Gastroesophageal sphincter (tissue), 4 donors: Measurements from ENCODE around the gene CNOT2. TPM values are rescaled to one million over a fixed set of nuclear protein-coding genes. Genes with fewer than 3 reads are reported as not detected.

Experiments
- ATAC-seq: fragments of 150-250 bp; one replicate; pipeline ENCODE4 v1.9.1; 2016; ENCODE audit warnings: mild to moderate bottlenecking, moderate library complexity
- H3K27ac ChIP-seq, 4 donors: fragments of 200-600 bp; sonication (generic) in 3 of 4; 1 replicate in 3 of 4; 2 replicates in 1 of 4; pipeline ENCODE4 v1.5.1; 2016 to 2019
- H3K27me3 ChIP-seq: fragments of 200-600 bp; sonication (generic); one replicate; pipeline ENCODE4 v1.5.1; 2019
- H3K36me3 ChIP-seq, 2 donors: fragments of 200-600 bp; sonication (generic); one replicate each; pipeline ENCODE4 v1.5.1; 2019; ENCODE audit warnings: control low read depth in 1 of 2
- H3K4me1 ChIP-seq, 3 donors: fragments of 200-600 bp; sonication (generic); 1 replicate in 2 of 3; 2 replicates in 1 of 3; pipeline ENCODE4 v1.5.1; 2016 to 2019; ENCODE audit warnings: control low read depth in 2 of 3
- H3K4me3 ChIP-seq, 2 donors: fragments of 200-600 bp; sonication (generic); one replicate each; pipeline ENCODE4 v1.5.1; 2019; ENCODE audit warnings: mild to moderate bottlenecking in 1 of 2, moderate library complexity in 1 of 2
- H3K9me3 ChIP-seq, 3 donors: fragments of 200-600 bp; sonication (generic); one replicate each; pipeline ENCODE4 v1.5.1; 2017 to 2019; ENCODE audit warnings: control low read depth in 2 of 3
- CTCF ChIP-seq, 4 experiments: fragments of 200-600 bp in 2 of 4; fragments of 450-650 bp in 2 of 4; sonication (generic) in 1 of 4; IDR thresholded peaks; one replicate each; pipeline ENCODE4 v1.5.1; 2017 to 2019; ENCODE audit warnings: antibody characterized with exemption in 4 of 4, mild to moderate bottlenecking in 2 of 4, moderate library complexity in 2 of 4
- EP300 ChIP-seq: sonication (generic); formaldehyde crosslinking; IDR thresholded peaks from one replicate; pipeline ENCODE4 v1.6.1; 2017; ENCODE audit warnings: antibody characterized with exemption, mild to moderate bottlenecking
- POLR2A ChIP-seq, 2 donors: fragments of 450-650 bp; IDR thresholded peaks; one replicate each; pipeline ENCODE4 v1.6.1; 2017; ENCODE audit warnings: antibody characterized with exemption in 2 of 2, mild to moderate bottlenecking in 2 of 2, moderate library complexity in 1 of 2
- POLR2AphosphoS5 ChIP-seq: sonication (generic); formaldehyde crosslinking; IDR thresholded peaks from one replicate; pipeline ENCODE4 v1.6.1; 2017; ENCODE audit warnings: antibody characterized with exemption
- WGBS, 2 donors: methylation state at CpG; one replicate each; pipeline ENCODE4 v1.1.5; 2018; ENCODE audit warnings: low coverage in 1 of 2; 5-methylcytosine and 5-hydroxymethylcytosine counted together
- total RNA-seq, 4 donors: library from RNA; depleted of rRNA; stranded (reverse); fragments of >200 nt; gene quantifications; one replicate each; pipeline ENCODE4 v1.1.0, GENCODE V29; 2016

The CNOT2 gene
- total RNA-seq, 4 donors from 2014 or later: 71.9 to 125 (median 101) TPM

- peaks cover 3 to 71% (median 11%) of the 10 kb centered on the region in 3 donors for H3K4me1 ChIP-seq
- no peak overlapping the region for H3K4me3 ChIP-seq
- no peaks in the 10 kb centered on the region for H3K9me3 ChIP-seq
- H3K27ac ChIP-seq: no peak overlapping the region
- H3K27me3 ChIP-seq: no peaks in the 10 kb centered on the region
- no peak for ATAC-seq
- TF ChIP-seq POLR2AphosphoS5 (no peak), CTCF (IDR thresholded peaks at IDR 0.05) (no peak), POLR2A (IDR thresholded peaks at IDR 0.05) (no peak), EP300 (no peak)
- H3K36me3 ChIP-seq: no peaks in the 10 kb centered on the region
Observed at GRCh38 chr12:70271025-70271424, 27.8 kb downstream of the CNOT2 start.

- Histone ChIP-seq H3K36me3 (no peaks in the 10 kb centered on the region), H3K4me3 (no peak overlapping the region), H3K9me3 (no peaks in the 10 kb centered on the region), H3K4me1 (peaks cover 3 to 63% (median 11%) of the 10 kb centered on the region in 3 donors), H3K27me3 (no peaks in the 10 kb centered on the region), H3K27ac (no peak overlapping the region)
- WGBS, 2 donors: 90 to 97% methylated on average over 3 of the region's 3 CpGs
- no peak for ATAC-seq
- no peak for TF ChIP-seq EP300
Observed at GRCh38 chr12:70272510-70272909, 29.3 kb downstream of the CNOT2 start.

- Histone ChIP-seq H3K36me3 (peaks cover 0 to 4% of the 10 kb centered on the region in 2 donors), H3K4me3 (no peak overlapping the region), H3K9me3 (no peaks in the 10 kb centered on the region), H3K27me3 (no peaks in the 10 kb centered on the region), H3K27ac (no peak overlapping the region), H3K4me1 (peaks cover 0 to 45% (median 4%) of the 10 kb centered on the region in 3 donors)
- no peak for TF ChIP-seq POLR2A (IDR thresholded peaks at IDR 0.05)
- no peak for ATAC-seq
Observed at GRCh38 chr12:70275045-70275444, 31.8 kb downstream of the CNOT2 start.

- 92 to 93% methylated on average over 6 to 8 of the region's 8 CpGs for WGBS, 2 donors
- H3K27me3 ChIP-seq: no peaks in the 10 kb centered on the region
- H3K4me1 ChIP-seq: peaks cover 0 to 17% (median 0%) of the 10 kb centered on the region in 3 donors
- H3K36me3 ChIP-seq: peaks cover 0 to 4% of the 10 kb centered on the region in 2 donors
- no peak for TF ChIP-seq POLR2AphosphoS5
- no peak for TF ChIP-seq EP300
- no peak for TF ChIP-seq CTCF (IDR thresholded peaks at IDR 0.05)
- no peak for TF ChIP-seq POLR2A (IDR thresholded peaks at IDR 0.05)
- H3K9me3 ChIP-seq: no peaks in the 10 kb centered on the region
- no peak overlapping the region for H3K4me3 ChIP-seq
- ATAC-seq: no peak
- no peak overlapping the region for H3K27ac ChIP-seq
Observed at GRCh38 chr12:70277973-70278372, 34.7 kb downstream of the CNOT2 start.

- no peak for ATAC-seq
- no peak overlapping the region for H3K4me3 ChIP-seq
- H3K27me3 ChIP-seq: no peaks in the 10 kb centered on the region
- H3K36me3 ChIP-seq: peaks cover 0 to 6% of the 10 kb centered on the region in 2 donors
- no peak overlapping the region for H3K27ac ChIP-seq
- no peaks in the 10 kb centered on the region for H3K9me3 ChIP-seq
- TF ChIP-seq EP300 (no peak), POLR2AphosphoS5 (no peak), CTCF (IDR thresholded peaks at IDR 0.05) (no peak), POLR2A (IDR thresholded peaks at IDR 0.05) (no peak)
- peaks cover 0 to 7% (median 0%) of the 10 kb centered on the region in 3 donors for H3K4me1 ChIP-seq
Observed at GRCh38 chr12:70278945-70279344, 35.7 kb downstream of the CNOT2 start.

GRCh38 chr12:70283232-70283631 is 40.0 kb downstream of the CNOT2 start:
- no peaks in the 10 kb centered on the region for H3K9me3 ChIP-seq
- ATAC-seq: no peak

More at GRCh38 chr12:70283232-70283631, 40.0 kb downstream of the CNOT2 start:
- Histone ChIP-seq H3K4me3 (no peak overlapping the region), H3K4me1 (no peaks in the 10 kb centered on the region), H3K27me3 (no peaks in the 10 kb centered on the region), H3K36me3 (peaks cover 0 to 17% of the 10 kb centered on the region in 2 donors), H3K27ac (no peak overlapping the region)
- TF ChIP-seq POLR2AphosphoS5 (no peak), EP300 (no peak), POLR2A (IDR thresholded peaks at IDR 0.05) (no peak), CTCF (IDR thresholded peaks at IDR 0.05) (no peak)
- 94 to 97% methylated on average over 3 of the region's 3 CpGs for WGBS, 2 donors
